PC-3 (cell line): ENCODE measurements around the gene DLGAP3.

Experiments used
- EZH2 ChIP-seq: fragments of 300-600 bp; sonication (generic); IDR thresholded peaks from one replicate; pipeline ENCODE4 v1.6.1; 2017; ENCODE audit warnings: antibody characterized with exemption, mild to moderate bottlenecking, low read length; ENCODE audit not compliant: unreplicated experiment
- EZH2phosphoT487 ChIP-seq: fragments of 300-600 bp; sonication (generic); IDR thresholded peaks from 2 replicates; pipeline ENCODE4 v1.6.1; 2018; ENCODE audit warnings: mild to moderate bottlenecking, antibody characterized with exemption, low read length, borderline replicate concordance
- TF ChIP-seq, protein P1 (sequence below): fragments of 300-600 bp; sonication (generic); conservative IDR thresholded peaks from 2 replicates; pipeline ENCODE4 v1.5.1; 2017; ENCODE audit warnings: antibody characterized with exemption, low read depth, mild to moderate bottlenecking, low read length

DNA sequence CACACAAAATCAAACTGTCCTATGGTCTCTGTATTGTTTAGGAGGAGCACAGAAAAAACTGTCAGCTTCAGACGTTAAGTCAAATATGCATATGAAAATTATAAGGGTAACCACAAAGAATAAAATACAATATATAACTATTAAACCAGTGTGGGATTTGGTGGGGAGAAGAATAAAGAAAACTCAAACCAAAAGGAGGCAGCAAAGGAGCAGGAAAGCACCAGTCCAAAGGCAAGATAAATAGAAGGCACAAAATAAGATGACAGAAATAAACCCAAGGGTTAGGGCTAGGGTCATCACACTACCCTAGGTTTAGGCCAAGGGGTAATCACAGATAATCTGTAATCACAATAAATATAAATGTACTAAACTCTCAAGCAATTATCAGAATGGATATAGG is 32.8 kb downstream of the DLGAP3 start:
- TF ChIP-seq, protein P1, sequence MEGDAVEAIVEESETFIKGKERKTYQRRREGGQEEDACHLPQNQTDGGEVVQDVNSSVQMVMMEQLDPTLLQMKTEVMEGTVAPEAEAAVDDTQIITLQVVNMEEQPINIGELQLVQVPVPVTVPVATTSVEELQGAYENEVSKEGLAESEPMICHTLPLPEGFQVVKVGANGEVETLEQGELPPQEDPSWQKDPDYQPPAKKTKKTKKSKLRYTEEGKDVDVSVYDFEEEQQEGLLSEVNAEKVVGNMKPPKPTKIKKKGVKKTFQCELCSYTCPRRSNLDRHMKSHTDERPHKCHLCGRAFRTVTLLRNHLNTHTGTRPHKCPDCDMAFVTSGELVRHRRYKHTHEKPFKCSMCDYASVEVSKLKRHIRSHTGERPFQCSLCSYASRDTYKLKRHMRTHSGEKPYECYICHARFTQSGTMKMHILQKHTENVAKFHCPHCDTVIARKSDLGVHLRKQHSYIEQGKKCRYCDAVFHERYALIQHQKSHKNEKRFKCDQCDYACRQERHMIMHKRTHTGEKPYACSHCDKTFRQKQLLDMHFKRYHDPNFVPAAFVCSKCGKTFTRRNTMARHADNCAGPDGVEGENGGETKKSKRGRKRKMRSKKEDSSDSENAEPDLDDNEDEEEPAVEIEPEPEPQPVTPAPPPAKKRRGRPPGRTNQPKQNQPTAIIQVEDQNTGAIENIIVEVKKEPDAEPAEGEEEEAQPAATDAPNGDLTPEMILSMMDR, result peak; percentile 36
- no peak for TF ChIP-seq EZH2
- no peak for TF ChIP-seq EZH2phosphoT487
